OCI-LY1 (cell line): Measurements from ENCODE around the gene FAM53B.

Experiments
- H2AFZ ChIP-seq: fragments of 200-600 bp; sonication (generic), shearing (Covaris generic); 2 replicates; pipeline ENCODE4 v1.6.0; 2014; ENCODE audit warnings: antibody characterized with exemption, mild to moderate bottlenecking, low read length
- H3F3A ChIP-seq: fragments of 200-600 bp; sonication (generic), shearing (Covaris generic); 2 replicates; pipeline ENCODE4 v1.6.0; 2014; ENCODE audit warnings: mild to moderate bottlenecking, antibody characterized with exemption, low read length, moderate library complexity; ENCODE audit not compliant: insufficient read depth
- H3K27ac ChIP-seq: fragments of 200-600 bp; sonication (generic); 2 replicates; pipeline ENCODE4 v1.5.1; 2014; ENCODE audit warnings: low read length, mixed run types, mild to moderate bottlenecking, low read depth; ENCODE audit not compliant: poor library complexity, severe bottlenecking
- H3K27me3 ChIP-seq: fragments of 200-600 bp; sonication (generic); 2 replicates; pipeline ENCODE4 v1.6.0; 2014; ENCODE audit warnings: antibody characterized with exemption, mild to moderate bottlenecking, low read length, moderate library complexity; ENCODE audit not compliant: insufficient read depth
- H3K36me3 ChIP-seq: fragments of 200-600 bp; sonication (generic); 2 replicates; pipeline ENCODE4 v1.6.1; 2014; ENCODE audit warnings: mild to moderate bottlenecking, antibody characterized with exemption, low read length, moderate library complexity, mixed read lengths; ENCODE audit not compliant: insufficient read depth
- H3K4me1 ChIP-seq: fragments of 200-600 bp; sonication (generic); 2 replicates; pipeline ENCODE4 v1.5.1; 2014; ENCODE audit warnings: mild to moderate bottlenecking, low read length, moderate library complexity; ENCODE audit not compliant: insufficient read depth, severe bottlenecking
- H3K4me2 ChIP-seq: fragments of 200-600 bp; sonication (generic), shearing (Covaris generic); 2 replicates; pipeline ENCODE4 v1.6.1; 2014; ENCODE audit warnings: low read length
- H3K4me3 ChIP-seq: fragments of 200-600 bp; sonication (generic); 2 replicates; pipeline ENCODE4 v1.5.1; 2014; ENCODE audit warnings: low read length, low read depth, mild to moderate bottlenecking, mixed read lengths; ENCODE audit not compliant: poor library complexity, severe bottlenecking
- H3K79me2 ChIP-seq: fragments of 200-600 bp; shearing (Covaris generic); 2 replicates; pipeline ENCODE4 v1.6.1; 2016; ENCODE audit warnings: mixed run types, low read length, mixed read lengths; ENCODE audit not compliant: insufficient read depth
- H3K9ac ChIP-seq: fragments of 200-600 bp; sonication (generic), shearing (Covaris generic); 2 replicates; pipeline ENCODE4 v1.6.1; 2014; ENCODE audit warnings: mild to moderate bottlenecking, low read length, mixed read lengths
- H3K9me2 ChIP-seq: fragments of 200-600 bp; sonication (generic), shearing (Covaris generic); 2 replicates; pipeline ENCODE4 v1.6.1; 2014; ENCODE audit warnings: low read depth, mild to moderate bottlenecking, low read length, mixed read lengths
- H3K9me3 ChIP-seq: fragments of 200-600 bp; shearing (Covaris generic); 2 replicates; pipeline ENCODE4 v1.6.1; 2014; ENCODE audit warnings: low read length, mixed read lengths
- H4K20me1 ChIP-seq: fragments of 200-600 bp; sonication (generic), shearing (Covaris generic); 2 replicates; pipeline ENCODE4 v1.6.0; 2016; ENCODE audit warnings: mild to moderate bottlenecking, low read length; ENCODE audit not compliant: insufficient read depth
- EZH2 ChIP-seq: fragments of 200-600 bp; sonication (generic), shearing (Covaris generic); IDR thresholded peaks from 2 replicates; pipeline ENCODE4 v1.8.0; 2017; ENCODE audit warnings: borderline replicate concordance, mixed run types, mild to moderate bottlenecking, antibody characterized with exemption, low read length, moderate library complexity, mixed read lengths
- TF ChIP-seq, protein P1 (sequence below): fragments of 200-600 bp; sonication (generic), shearing (Covaris generic); IDR thresholded peaks from 2 replicates; pipeline ENCODE4 v1.5.1; 2017; ENCODE audit warnings: mild to moderate bottlenecking, antibody characterized with exemption, low read length, moderate library complexity, mixed read lengths

The FAM53B gene

DNA sequence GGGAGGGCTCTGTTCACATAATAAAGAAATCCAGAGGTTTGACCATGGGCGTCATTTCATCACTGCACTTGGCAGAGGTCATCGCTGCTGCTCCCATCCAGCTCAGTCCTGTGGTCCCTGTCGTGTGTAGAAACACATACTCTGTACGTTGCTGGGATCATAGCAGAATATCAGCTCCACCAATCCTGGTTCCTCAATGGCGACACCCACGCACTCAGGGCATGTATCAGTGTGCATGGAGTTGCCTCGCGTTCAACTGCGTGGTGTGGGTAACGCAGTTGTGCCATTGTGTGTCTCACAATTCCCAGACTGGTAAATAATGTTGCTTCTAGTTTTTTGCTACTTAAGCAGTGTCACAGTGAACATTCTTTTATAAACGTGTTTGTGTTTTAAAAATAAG is 171.4 kb downstream of the FAM53B start:
- no peaks in the 10 kb centered on the region for H3K27me3 ChIP-seq
- no peak overlapping the region for H3K27ac ChIP-seq
- peaks cover 8% of the 10 kb centered on the region; the same call in 1 of the 2 replicates for H3K36me3 ChIP-seq
- TF ChIP-seq, protein P1, sequence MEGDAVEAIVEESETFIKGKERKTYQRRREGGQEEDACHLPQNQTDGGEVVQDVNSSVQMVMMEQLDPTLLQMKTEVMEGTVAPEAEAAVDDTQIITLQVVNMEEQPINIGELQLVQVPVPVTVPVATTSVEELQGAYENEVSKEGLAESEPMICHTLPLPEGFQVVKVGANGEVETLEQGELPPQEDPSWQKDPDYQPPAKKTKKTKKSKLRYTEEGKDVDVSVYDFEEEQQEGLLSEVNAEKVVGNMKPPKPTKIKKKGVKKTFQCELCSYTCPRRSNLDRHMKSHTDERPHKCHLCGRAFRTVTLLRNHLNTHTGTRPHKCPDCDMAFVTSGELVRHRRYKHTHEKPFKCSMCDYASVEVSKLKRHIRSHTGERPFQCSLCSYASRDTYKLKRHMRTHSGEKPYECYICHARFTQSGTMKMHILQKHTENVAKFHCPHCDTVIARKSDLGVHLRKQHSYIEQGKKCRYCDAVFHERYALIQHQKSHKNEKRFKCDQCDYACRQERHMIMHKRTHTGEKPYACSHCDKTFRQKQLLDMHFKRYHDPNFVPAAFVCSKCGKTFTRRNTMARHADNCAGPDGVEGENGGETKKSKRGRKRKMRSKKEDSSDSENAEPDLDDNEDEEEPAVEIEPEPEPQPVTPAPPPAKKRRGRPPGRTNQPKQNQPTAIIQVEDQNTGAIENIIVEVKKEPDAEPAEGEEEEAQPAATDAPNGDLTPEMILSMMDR, result no peak
- TF ChIP-seq EZH2, result no peak
- no peaks in the 10 kb centered on the region for H3F3A ChIP-seq
- H3K9me3 ChIP-seq, result no peaks in the 10 kb centered on the region
- H3K4me1 ChIP-seq, result peaks cover 37% of the 10 kb centered on the region
- no peaks in the 10 kb centered on the region for H3K79me2 ChIP-seq
- H3K4me2 ChIP-seq, result no peak overlapping the region
- H3K9ac ChIP-seq, result no peak overlapping the region
- H4K20me1 ChIP-seq, result no peaks in the 10 kb centered on the region
- H2AFZ ChIP-seq, result no peak overlapping the region
- no peaks in the 10 kb centered on the region for H3K9me2 ChIP-seq
- no peak overlapping the region for H3K4me3 ChIP-seq

DNA sequence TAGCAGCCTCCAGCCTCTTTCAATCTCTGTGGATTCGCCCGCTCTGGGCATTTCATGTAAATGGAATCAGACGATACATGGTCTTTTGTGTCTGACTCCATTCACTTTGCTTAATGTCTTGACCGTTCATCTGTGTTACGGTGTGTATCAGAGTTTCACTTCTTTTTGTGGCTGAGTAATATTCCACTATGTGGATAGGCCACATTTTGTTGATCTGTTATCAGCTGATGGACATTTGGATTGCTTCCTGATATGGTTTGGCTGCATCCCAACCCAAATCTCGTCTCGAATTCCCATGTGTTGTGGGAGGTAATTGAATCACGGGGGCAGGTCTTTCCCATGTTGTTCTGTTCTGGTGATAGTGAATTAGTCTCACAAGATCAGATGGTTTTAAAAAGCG is 173.5 kb downstream of the FAM53B start:
- H2AFZ ChIP-seq, result no peak overlapping the region
- no peaks in the 10 kb centered on the region for H3K9me2 ChIP-seq
- H3K27me3 ChIP-seq, result no peaks in the 10 kb centered on the region
- no peak overlapping the region for H3K9ac ChIP-seq
- no peak overlapping the region for H3K27ac ChIP-seq
- no peaks in the 10 kb centered on the region for H4K20me1 ChIP-seq
- peaks cover 23% of the 10 kb centered on the region for H3K4me1 ChIP-seq
- H3F3A ChIP-seq, result no peaks in the 10 kb centered on the region
- peaks cover 8% of the 10 kb centered on the region; the same call in 1 of the 2 replicates for H3K36me3 ChIP-seq
- H3K4me3 ChIP-seq, result no peak overlapping the region
- H3K79me2 ChIP-seq, result no peaks in the 10 kb centered on the region
- H3K4me2 ChIP-seq, result no peak overlapping the region
- H3K9me3 ChIP-seq, result no peaks in the 10 kb centered on the region
- TF ChIP-seq, protein P1, result no peak
- no peak for TF ChIP-seq EZH2

DNA sequence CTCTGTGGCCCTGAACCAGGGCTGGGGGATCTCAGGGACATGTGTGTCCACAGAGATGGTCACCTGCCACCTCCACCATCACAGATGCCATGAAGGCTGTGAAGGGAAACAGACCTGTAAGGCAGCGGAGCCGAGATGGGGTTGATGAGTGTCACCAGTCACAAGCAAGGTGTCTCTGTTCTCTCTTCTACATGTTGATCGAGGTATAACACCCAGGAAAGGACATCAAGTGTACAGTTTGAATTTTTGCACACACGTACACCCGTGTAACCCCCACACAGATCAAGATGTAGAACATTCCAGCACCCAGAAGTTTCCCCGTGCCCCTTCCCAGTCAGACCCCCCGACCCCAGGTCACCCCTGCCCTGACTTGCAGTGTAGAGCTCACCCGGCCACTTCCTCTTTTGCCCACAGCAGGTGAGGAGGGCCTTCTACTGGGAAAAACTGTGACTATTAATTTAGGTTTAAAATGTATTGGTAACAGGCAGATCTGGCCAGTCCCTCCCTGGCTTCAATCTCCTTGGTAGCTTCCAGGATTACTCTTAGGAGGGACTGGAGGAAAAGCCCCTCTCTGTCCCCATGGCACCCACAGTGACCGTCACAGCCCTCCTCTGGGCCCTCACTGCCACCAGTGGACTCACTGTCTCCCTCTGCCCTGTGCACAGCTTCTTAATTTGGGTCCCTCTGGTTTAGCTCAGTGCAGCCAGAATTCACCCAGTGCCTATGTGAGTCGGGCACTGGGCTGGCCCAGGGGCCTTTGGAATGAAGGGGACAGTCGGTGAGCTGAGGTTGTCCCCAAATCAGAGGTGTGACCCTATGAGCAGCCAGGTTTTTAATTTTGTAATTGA is 174.3 kb downstream of the FAM53B start:
- Histone ChIP-seq H3K79me2 (no peaks in the 10 kb centered on the region), H3K4me2 (no peak overlapping the region; the same call in 1 of the 2 replicates), H3K4me3 (no peak overlapping the region), H4K20me1 (no peaks in the 10 kb centered on the region), H2AFZ (no peak overlapping the region), H3K36me3 (peaks cover 8% of the 10 kb centered on the region; the same call in 1 of the 2 replicates), H3K9ac (peak overlapping the region; percentile 7; the same call in 1 of the 2 replicates), H3K4me1 (peaks cover 30% of the 10 kb centered on the region), H3K27me3 (no peaks in the 10 kb centered on the region), H3K9me2 (no peaks in the 10 kb centered on the region), H3K27ac (peak overlapping the region; percentile 60), H3K9me3 (no peaks in the 10 kb centered on the region), H3F3A (no peaks in the 10 kb centered on the region)
- TF ChIP-seq, protein P1, result no peak
- TF ChIP-seq EZH2, result no peak
